BLaER1 (cell line): ENCODE data around the gene TNNT3.
"Not testable (repeated sequence)": the region's sequence is repeated elsewhere in the genome, so short reads cannot be mapped to it uniquely, and the experiment has no call there.

Experiments used
- H3K27ac ChIP-seq: shearing (Covaris generic); formaldehyde crosslinking; 2 replicates; pipeline ENCODE4 v1.8.1; 2022
- H3K27me3 ChIP-seq: shearing (Covaris generic); formaldehyde crosslinking; 2 replicates; pipeline ENCODE4 v1.8.1; 2022
- H3K36me3 ChIP-seq: shearing (Covaris generic); formaldehyde crosslinking; 2 replicates; pipeline ENCODE4 v1.8.1; 2022
- H3K4me1 ChIP-seq: shearing (Covaris generic); formaldehyde crosslinking; 2 replicates; pipeline ENCODE4 v1.8.1; 2022
- H3K4me2 ChIP-seq: shearing (Covaris generic); formaldehyde crosslinking; 2 replicates; pipeline ENCODE4 v1.8.1; 2022
- H3K4me3 ChIP-seq: shearing (Covaris generic); formaldehyde crosslinking; 2 replicates; pipeline ENCODE4 v1.8.1; 2022
- H3K9ac ChIP-seq: shearing (Covaris generic); formaldehyde crosslinking; 2 replicates; pipeline ENCODE4 v1.8.1; 2022
- H3K9me3 ChIP-seq: shearing (Covaris generic); formaldehyde crosslinking; 2 replicates; pipeline ENCODE4 v1.8.1; 2022
- H4K20me1 ChIP-seq: shearing (Covaris generic); formaldehyde crosslinking; 2 replicates; pipeline ENCODE4 v1.8.1; 2022
- Cebpa-rat ChIP-seq: shearing (Covaris generic); IDR thresholded peaks from 2 replicates; pipeline ENCODE4 v1.8.1; 2022

TNNT3 gene

GRCh38 chr11:1919391-1920127 lies at the start of gene TNNT3:
TNNT3 (plus strand) TSS chr11:1919703; CDS start chr11:1922875, 3,172 bp downstream.
- Histone ChIP-seq H3K4me2 (peak within 1 kb of the TSS; percentile 80), H3K4me3 (no peak within 1 kb of the TSS), H3K4me1 (peaks cover 73% of the 10 kb centered on the region), H3K9me3 (no peaks in the 10 kb centered on the region), H3K27me3 (no peaks in the 10 kb centered on the region), H3K27ac (0 out of 2 replicates have a peak within 1 kb of the TSS, but pooled peaks have one; percentile 13), H3K36me3 (no peaks in the 10 kb centered on the region), H4K20me1 (no peaks in the 10 kb centered on the region), H3K9ac (no peak within 1 kb of the TSS)
- no peak for TF ChIP-seq Cebpa-rat

GRCh38 chr11:1870326-1870696 lies 49.2 kb upstream of the TNNT3 start:
- peaks cover 59% of the 10 kb centered on the region for H3K27me3 ChIP-seq

GRCh38 chr11:1870721-1871466 lies 48.6 kb upstream of the TNNT3 start:
- no peak for TF ChIP-seq Cebpa-rat
- H3K4me2 ChIP-seq = peak overlapping the region; percentile 99
- no peaks in the 10 kb centered on the region for H3K36me3 ChIP-seq
- H3K4me1 ChIP-seq = peaks cover 85% of the 10 kb centered on the region
- no peak overlapping the region for H3K4me3 ChIP-seq
- no peak overlapping the region for H3K27ac ChIP-seq
- H3K9ac ChIP-seq = no peak overlapping the region
- H3K9me3 ChIP-seq = no peaks in the 10 kb centered on the region
- H3K27me3 ChIP-seq = peaks cover 53% of the 10 kb centered on the region
- peaks cover 63% of the 10 kb centered on the region for H4K20me1 ChIP-seq

More at GRCh38 chr11:1870326-1870696, 49.2 kb upstream of the TNNT3 start:
- H4K20me1 ChIP-seq = peaks cover 69% of the 10 kb centered on the region
- no peaks in the 10 kb centered on the region for H3K36me3 ChIP-seq
- H3K4me2 ChIP-seq = peak overlapping the region; percentile 99
- H3K27ac ChIP-seq = no peak overlapping the region
- H3K4me1 ChIP-seq = peaks cover 81% of the 10 kb centered on the region
- no peak overlapping the region for H3K9ac ChIP-seq
- no peaks in the 10 kb centered on the region for H3K9me3 ChIP-seq
- no peak for TF ChIP-seq Cebpa-rat
- H3K4me3 ChIP-seq = no peak overlapping the region

GRCh38 chr11:1871531-1871930 lies 48.0 kb upstream of the TNNT3 start:
- H4K20me1 ChIP-seq = peaks cover 63% of the 10 kb centered on the region
- peak overlapping the region; percentile 99 for H3K4me2 ChIP-seq
- TF ChIP-seq Cebpa-rat = no peak
- H3K4me3 ChIP-seq = no peak overlapping the region
- no peaks in the 10 kb centered on the region for H3K9me3 ChIP-seq
- peaks cover 47% of the 10 kb centered on the region for H3K27me3 ChIP-seq
- H3K9ac ChIP-seq = no peak overlapping the region
- peaks cover 92% of the 10 kb centered on the region for H3K4me1 ChIP-seq
- H3K27ac ChIP-seq = no peak overlapping the region
- no peaks in the 10 kb centered on the region for H3K36me3 ChIP-seq

- peaks cover 57% of the 10 kb centered on the region for H4K20me1 ChIP-seq
- H3K4me3 ChIP-seq = no peak overlapping the region
- no peaks in the 10 kb centered on the region for H3K9me3 ChIP-seq
- H3K27ac ChIP-seq = no peak overlapping the region
- TF ChIP-seq Cebpa-rat = no peak
- H3K4me2 ChIP-seq = peak overlapping the region; percentile 68
- peaks cover 92% of the 10 kb centered on the region for H3K4me1 ChIP-seq
- no peaks in the 10 kb centered on the region for H3K36me3 ChIP-seq
- no peak overlapping the region for H3K9ac ChIP-seq
- H3K27me3 ChIP-seq = peaks cover 39% of the 10 kb centered on the region
Measured at GRCh38 chr11:1872267-1872985, 47.1 kb upstream of the TNNT3 start.

GRCh38 chr11:1873048-1873812 lies 46.3 kb upstream of the TNNT3 start:
- Histone ChIP-seq H3K36me3 (no peaks in the 10 kb centered on the region), H3K9ac (no peak overlapping the region), H4K20me1 (peaks cover 52% of the 10 kb centered on the region), H3K27me3 (peaks cover 33% of the 10 kb centered on the region), H3K4me2 (peak overlapping the region; percentile 68), H3K4me1 (peaks cover 93% of the 10 kb centered on the region), H3K9me3 (no peaks in the 10 kb centered on the region), H3K27ac (no peak overlapping the region), H3K4me3 (no peak overlapping the region)
- no peak for TF ChIP-seq Cebpa-rat

GRCh38 chr11:1873813-1874150 lies 45.7 kb upstream of the TNNT3 start:
- H3K4me3 ChIP-seq, H3K27ac ChIP-seq, H3K9ac ChIP-seq, H3K9me3 ChIP-seq, H3K36me3 ChIP-seq: not testable (repeated sequence)
- peaks cover 30% of the 10 kb centered on the region for H3K27me3 ChIP-seq
- peak overlapping the region; percentile 68 for H3K4me2 ChIP-seq
- H4K20me1 ChIP-seq = peaks cover 47% of the 10 kb centered on the region
- H3K4me1 ChIP-seq = peaks cover 92% of the 10 kb centered on the region

GRCh38 chr11:1874441-1875092 lies 44.9 kb upstream of the TNNT3 start:
- H3K4me3 ChIP-seq = not testable (repeated sequence)

More at GRCh38 chr11:1874441-1875092, 44.9 kb upstream of the TNNT3 start:
- Histone ChIP-seq H4K20me1 (peaks cover 39% of the 10 kb centered on the region), H3K4me2 (peak overlapping the region; percentile 71; the same call in 1 of the 2 replicates), H3K27me3 (peaks cover 23% of the 10 kb centered on the region), H3K4me1 (peaks cover 90% of the 10 kb centered on the region)
- not testable (repeated sequence) for H3K36me3 ChIP-seq, H3K9ac ChIP-seq, H3K27ac ChIP-seq, H3K9me3 ChIP-seq
